GM12801 (cell line): ENCODE data around the gene SBF2.

Experiments used
- TF ChIP-seq, protein P1 (sequence below): IDR thresholded peaks from one replicate; pipeline ENCODE4 v1.5.1; 2011; ENCODE audit warnings: control low read depth; ENCODE audit not compliant: insufficient read length; ENCODE audit errors: extremely low read depth

The SBF2 gene

DNA sequence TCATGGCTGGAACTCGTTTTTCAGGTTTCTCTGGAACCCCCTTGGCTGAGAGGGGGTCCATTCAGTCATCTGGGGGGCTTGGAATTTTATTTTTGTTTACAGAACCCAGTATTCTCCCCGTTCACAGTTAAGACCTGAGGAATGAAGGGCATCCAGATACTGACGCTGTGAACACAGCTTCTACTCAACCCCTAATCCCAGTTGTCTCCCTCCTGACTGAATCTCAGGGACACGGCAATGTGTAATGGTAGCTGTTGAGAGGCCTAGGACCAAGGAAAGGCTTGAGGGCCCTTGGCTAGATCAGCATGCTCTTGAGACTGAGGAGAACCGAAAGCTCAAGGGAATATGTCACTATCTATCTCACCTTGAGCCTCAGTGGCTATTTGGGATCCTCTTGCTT is 516.5 kb downstream of the SBF2 start:
- TF ChIP-seq, protein P1, sequence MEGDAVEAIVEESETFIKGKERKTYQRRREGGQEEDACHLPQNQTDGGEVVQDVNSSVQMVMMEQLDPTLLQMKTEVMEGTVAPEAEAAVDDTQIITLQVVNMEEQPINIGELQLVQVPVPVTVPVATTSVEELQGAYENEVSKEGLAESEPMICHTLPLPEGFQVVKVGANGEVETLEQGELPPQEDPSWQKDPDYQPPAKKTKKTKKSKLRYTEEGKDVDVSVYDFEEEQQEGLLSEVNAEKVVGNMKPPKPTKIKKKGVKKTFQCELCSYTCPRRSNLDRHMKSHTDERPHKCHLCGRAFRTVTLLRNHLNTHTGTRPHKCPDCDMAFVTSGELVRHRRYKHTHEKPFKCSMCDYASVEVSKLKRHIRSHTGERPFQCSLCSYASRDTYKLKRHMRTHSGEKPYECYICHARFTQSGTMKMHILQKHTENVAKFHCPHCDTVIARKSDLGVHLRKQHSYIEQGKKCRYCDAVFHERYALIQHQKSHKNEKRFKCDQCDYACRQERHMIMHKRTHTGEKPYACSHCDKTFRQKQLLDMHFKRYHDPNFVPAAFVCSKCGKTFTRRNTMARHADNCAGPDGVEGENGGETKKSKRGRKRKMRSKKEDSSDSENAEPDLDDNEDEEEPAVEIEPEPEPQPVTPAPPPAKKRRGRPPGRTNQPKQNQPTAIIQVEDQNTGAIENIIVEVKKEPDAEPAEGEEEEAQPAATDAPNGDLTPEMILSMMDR = no peak

DNA sequence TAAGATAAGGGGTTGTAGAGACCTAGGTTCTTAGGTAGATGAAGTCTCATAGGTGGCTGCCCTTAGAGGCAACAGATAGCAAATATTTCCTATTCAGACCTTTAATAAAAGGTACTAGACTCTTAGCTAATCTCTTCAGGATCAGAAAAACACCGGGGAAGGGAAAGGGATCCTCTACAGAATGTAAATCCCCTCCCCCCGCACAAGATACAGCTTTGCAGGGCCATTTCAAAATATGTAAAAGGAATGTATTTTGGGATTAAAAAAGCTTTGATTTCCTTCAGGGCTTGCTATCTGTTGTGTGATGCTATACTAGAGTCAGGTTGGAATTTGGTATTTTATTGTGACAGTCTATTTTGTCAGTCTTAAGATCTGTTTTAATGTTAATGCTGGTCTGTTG is 517.0 kb downstream of the SBF2 start:
- TF ChIP-seq, protein P1 = no peak

DNA sequence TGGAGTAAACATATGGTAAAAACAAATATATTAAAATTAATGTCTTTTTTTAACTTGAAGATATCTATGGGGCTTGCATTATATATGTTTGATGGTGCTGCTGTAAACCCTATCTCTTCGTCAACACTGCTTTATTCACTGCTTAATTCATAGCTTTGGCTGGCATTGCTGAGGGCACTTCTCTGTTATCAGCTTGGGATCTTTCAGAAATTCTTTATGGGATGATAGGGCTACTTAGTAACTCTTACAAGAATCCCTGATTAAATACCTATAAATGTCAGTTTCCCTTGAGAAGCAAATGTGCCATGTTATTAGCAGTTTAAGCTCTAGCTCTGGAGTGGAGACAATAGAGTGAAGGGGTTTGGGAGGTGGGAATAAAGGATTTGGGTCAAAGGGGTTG is 517.8 kb downstream of the SBF2 start:
- TF ChIP-seq, protein P1 = no peak

DNA sequence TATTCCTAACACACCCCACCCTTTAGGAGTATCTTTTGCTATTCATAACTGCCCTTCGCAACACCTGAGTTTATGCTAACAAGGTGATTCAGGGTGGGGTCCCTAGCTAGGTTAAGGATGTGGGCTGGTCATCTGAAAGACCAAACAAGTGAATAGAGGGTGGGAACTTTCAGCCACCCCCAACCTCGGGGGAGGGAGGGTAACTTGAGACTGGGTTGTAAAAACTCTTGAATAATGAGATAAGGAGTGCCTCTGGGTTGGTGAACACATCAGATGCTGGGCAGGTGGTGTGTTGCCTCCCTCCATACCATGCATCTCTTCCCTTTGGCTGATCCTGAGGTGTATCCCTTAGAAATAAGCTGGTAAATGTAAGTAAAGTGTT is 518.6 kb downstream of the SBF2 start:
- TF ChIP-seq, protein P1 = no peak

DNA sequence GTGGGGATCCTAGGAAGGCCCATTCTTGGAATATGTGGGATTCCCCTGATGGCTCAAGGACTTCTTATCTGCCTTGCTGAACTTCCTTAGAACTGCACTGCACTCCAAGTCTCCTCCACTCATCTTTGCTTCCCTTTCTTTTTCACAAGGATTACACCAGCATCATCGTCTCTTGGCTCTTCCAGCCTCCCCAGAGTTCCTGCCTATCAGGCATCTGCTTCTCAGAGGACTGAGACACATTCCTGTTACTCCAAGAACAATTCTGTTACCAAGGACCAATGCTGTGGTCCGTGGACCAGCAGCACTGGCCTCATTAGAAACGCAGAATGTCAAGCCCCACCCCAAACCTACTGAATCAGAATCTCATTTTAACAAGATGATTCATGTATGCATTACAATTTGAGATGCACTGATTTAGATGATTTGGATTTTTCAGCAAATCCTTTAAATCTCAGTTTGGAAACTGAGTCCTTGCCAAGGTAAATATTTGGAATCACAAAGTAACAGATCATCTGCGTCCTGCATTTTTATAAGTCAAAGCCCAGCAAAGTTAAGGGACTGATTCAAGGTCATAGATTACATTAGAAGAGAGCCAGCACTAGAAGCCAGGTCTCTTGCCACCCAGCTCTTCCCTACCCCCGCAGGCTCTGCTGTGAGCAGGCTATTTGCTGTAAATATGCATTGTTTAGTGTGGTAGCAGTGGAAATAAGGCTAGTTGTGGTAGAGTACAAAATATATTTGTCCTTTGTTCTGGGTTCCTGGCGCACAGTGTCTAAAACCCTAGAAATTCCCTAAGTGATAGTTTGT is 519.2 kb downstream of the SBF2 start:
- TF ChIP-seq, protein P1 = no peak

DNA sequence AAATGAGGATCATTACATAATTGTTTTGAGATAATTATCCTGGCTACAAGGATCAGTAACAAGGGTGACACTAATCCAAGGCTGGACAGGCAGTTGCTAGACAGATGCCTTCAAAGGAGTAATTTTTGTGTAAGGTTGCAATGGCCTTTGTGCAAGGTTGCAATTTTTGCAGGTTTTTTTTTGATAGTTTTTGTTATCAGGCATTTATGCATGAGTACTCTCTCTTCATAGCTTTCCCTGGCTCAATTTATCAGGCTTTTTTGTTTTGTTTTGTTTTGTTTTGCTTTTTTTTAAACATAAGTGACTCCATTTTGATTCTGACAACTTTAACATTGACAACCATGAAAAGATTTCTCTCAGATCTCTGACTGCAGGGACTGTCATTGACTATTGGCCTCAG is 519.9 kb downstream of the SBF2 start:
- TF ChIP-seq, protein P1 = no peak

DNA sequence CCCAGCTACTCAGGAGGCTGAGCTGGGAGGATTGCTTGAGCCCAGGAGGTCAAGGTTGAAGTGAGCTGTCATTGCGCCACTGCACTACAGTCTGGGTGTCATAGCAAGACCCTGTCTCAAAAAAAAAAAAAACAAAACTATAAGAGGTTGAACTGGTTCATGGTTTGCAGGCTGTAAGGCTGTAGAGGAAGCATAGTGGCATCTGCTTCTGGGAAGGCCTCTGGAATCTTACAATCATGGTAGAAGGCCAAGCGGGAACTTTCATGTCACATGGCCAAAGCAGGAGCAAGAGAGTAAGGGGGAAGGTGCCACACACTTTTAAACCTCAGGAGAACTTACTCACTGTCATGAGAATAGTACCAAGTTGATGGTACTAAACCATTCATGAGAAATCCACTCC is 520.5 kb downstream of the SBF2 start:
- TF ChIP-seq, protein P1 = no peak
